RWPE1 (cell line): ENCODE data around the gene PM20D1.
A peak's percentile ranks its signal among the peaks of the same experiment; 100 is the strongest.

Experiments used
- CTCF ChIA-PET: fragments of 350-600 bp; sonication (Branson Sonifier 250); formaldehyde crosslinking; extraction: SDS; loops from one replicate; lab custom pipeline; 2021; lab: Yijun Ruan, JAX
- POLR2A ChIA-PET: fragments of 400-600 bp; formaldehyde crosslinking; extraction: SDS; loops from one replicate; lab custom pipeline; 2020; ENCODE audit warnings: antibody characterized with exemption; ENCODE audit not compliant: low non-redundant PET; lab: Yijun Ruan, JAX
- DNase-seq: peaks from one replicate; pipeline ENCODE4 v3.0.0; 2012; ENCODE audit warnings: low spot score
- H3K27ac ChIP-seq: fragments of 450-650 bp; 2 replicates; pipeline ENCODE4 v1.5.1; 2017
- TF ChIP-seq, protein P1 (sequence below): fragments of 450-650 bp; conservative IDR thresholded peaks from 2 replicates; pipeline ENCODE4 v1.5.1; 2017; ENCODE audit warnings: low read depth, mild to moderate bottlenecking

Gene PM20D1

DNA sequence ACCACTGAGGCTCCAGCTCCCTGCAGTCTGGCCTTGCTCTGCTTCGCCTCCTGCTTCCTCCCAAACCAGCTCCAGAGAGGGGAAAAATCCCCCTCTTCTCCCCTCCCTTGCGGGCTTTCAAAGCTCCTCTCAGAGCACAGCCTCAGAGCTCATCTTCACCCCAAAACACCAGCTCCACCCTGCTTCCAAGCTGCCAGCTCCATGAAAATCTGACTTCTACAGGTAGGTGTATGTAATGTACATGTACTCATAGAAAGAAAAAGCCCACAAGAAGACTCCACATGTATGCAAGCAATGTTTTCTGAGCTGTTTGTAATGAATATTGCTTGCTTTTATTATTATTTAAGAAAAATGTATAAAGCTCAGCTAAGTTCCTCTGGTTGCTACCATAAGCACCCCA lies 45.3 kb downstream of the PM20D1 start:
- TF ChIP-seq, protein P1, sequence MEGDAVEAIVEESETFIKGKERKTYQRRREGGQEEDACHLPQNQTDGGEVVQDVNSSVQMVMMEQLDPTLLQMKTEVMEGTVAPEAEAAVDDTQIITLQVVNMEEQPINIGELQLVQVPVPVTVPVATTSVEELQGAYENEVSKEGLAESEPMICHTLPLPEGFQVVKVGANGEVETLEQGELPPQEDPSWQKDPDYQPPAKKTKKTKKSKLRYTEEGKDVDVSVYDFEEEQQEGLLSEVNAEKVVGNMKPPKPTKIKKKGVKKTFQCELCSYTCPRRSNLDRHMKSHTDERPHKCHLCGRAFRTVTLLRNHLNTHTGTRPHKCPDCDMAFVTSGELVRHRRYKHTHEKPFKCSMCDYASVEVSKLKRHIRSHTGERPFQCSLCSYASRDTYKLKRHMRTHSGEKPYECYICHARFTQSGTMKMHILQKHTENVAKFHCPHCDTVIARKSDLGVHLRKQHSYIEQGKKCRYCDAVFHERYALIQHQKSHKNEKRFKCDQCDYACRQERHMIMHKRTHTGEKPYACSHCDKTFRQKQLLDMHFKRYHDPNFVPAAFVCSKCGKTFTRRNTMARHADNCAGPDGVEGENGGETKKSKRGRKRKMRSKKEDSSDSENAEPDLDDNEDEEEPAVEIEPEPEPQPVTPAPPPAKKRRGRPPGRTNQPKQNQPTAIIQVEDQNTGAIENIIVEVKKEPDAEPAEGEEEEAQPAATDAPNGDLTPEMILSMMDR: no peak
- ChIA-PET CTCF (interaction anchor here (1.3 to 2.7 kb wide), 3 partner anchors 10 to 173 kb away, joined by 6 to 10 read pairs (median 9); no protein-coding TSS in a partner anchor), POLR2A (no interaction called here)
- DNase-seq: no peak
- no peak overlapping the region for H3K27ac ChIP-seq

DNA sequence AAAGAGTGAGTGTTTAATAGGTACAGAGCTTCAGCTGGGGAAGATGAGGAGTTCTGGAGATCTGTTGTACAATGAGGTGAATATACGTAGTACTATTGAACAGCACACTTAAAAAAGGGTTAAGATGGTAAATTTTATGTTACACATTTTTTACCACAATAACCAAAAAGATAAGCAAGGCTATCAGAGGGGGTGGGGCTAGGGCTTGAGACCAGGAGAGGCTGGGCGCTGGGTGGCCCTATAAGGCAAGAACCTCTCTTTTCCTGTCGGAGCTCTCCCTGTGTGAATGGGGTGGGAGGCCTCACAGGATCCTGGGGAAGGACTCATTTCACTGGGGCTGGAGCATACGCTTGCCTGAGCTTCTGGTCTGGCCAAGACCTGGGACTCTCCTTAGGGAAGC lies 45.9 kb downstream of the PM20D1 start:
- H3K27ac ChIP-seq: no peak overlapping the region
- TF ChIP-seq, protein P1: no peak
- no peak for DNase-seq
- ChIA-PET POLR2A (no interaction called here), CTCF (interaction anchor here (1.3 to 2.7 kb wide), 3 partner anchors 9 to 173 kb away, joined by 6 to 10 read pairs (median 9); no protein-coding TSS in a partner anchor)

DNA sequence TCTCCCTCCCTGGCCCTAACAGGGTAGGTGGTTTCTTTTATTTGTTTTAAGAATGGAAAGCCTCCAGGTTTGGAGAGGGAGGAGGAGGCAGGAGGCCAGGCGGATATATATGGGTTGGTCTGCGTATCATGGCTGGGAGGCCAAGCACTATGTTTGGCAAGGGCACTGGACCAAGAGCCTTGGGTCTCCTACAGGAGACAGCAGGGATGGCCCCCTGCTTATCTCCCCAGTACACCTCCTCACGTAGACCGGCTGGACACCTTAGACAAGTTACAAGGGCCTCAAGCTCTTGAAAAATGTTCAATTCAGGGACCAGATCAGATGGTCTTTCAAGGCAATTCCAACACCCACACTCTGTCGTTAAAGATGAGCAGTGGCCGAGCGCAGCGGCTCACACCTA lies 47.9 kb downstream of the PM20D1 start:
- DNase-seq: no peak
- CTCF ChIA-PET: interaction anchor here (0.9 to 1.9 kb wide), 3 partner anchors 10 to 175 kb away, joined by 3 to 6 read pairs (median 3); no protein-coding TSS in a partner anchor
- POLR2A ChIA-PET: no interaction called here
- TF ChIP-seq, protein P1: no peak
- no peak overlapping the region for H3K27ac ChIP-seq

DNA sequence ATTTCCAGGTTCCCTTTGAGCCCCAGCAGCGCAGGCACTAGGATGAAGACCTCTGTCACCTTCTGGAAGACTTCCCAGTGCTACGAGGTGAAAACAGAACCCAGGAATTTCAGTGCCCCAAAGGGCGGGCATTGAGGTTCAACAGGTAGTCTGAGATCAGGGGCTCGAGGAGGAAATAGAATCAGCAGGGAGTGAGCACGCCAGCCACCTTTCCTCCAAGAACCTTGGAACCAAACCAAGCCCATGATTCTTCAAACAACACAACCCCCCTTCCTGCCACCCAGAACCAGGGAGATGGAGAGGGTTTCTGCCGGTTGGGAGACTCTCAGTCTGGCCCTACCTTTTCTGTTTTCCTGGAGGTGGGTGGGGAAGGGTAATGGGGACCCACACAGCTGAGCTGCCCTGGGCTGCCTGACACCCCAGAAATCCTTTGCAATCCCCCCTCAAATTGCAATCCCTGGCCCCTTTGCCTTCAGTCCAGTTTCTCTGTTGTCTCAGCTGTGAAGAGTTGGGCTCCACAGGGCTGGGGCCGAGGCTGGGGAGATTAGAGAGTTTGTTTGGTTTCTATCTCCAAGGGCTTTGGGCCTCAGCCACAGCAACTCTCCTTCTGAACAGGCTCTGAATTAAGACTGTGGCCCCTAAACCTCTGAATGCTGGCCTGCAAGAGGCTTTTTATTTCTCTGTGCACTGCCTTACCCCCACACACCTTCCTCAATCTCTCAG lies 48.8 kb downstream of the PM20D1 start:
- ChIA-PET POLR2A (no interaction called here), CTCF (interaction anchor here (0.8 to 1.9 kb wide), 4 partner anchors 9 to 176 kb away, joined by 3 to 6 read pairs (median 3); no protein-coding TSS in a partner anchor)
- no peak for DNase-seq
- H3K27ac ChIP-seq: no peak overlapping the region
- TF ChIP-seq, protein P1: no peak

DNA sequence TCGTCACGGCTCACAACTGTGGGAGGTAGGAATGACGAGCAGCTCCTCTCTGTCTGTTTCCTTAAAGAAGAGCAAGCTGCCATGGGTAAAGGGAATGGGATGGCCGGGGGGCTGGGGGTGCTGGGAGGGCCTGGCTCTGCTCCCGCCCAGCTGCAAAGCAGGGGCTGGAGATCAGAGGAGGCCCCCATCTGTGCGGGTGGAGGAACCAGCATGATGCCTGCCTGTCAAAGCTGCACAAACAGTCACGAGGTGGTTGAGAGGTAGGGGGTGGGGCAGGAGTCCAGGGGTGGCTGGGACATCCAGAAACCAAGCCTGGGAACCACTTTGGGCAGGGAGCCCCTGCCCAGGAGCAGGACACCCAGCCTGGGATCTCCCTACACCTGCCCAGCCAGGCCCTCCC lies 49.5 kb downstream of the PM20D1 start:
- H3K27ac ChIP-seq: no peak overlapping the region
- POLR2A ChIA-PET: interaction anchor here (0.6 kb wide), 1 partner anchor 13 kb away, joined by 3 read pairs; the partner anchor contains the start of gene SLC41A1
- no peak for DNase-seq
- TF ChIP-seq, protein P1: no peak
- CTCF ChIA-PET: interaction anchor here (0.8 to 1.4 kb wide), 3 partner anchors 9 to 177 kb away, joined by 3 to 8 read pairs (median 7); no protein-coding TSS in a partner anchor

DNA sequence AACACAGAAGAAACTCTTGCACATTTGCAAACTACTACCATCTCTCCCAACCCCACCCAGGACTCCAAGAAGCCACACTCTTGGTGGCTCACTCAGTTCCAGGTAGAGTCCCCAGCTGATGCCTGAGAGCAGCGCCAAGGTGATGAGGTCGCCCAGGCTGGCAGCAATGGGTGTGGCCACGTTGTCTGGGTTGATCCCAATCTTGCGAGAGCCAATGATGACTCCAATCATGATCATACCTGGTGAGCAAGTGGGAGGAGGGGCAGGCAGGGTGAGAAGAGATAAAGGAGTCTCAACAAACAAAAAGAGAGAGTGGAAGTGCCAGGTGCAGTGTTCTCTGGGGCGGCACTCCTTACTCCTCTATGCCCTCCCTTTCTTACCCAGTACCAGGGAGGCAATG lies 51.4 kb downstream of the PM20D1 start:
- ChIA-PET CTCF (interaction anchor here (0.5 to 1.6 kb wide), 4 partner anchors 14 to 297 kb away, joined by 4 to 6 read pairs (median 4); no protein-coding TSS in a partner anchor), POLR2A (no interaction called here)
- H3K27ac ChIP-seq: no peak overlapping the region
- TF ChIP-seq, protein P1: no peak
- DNase-seq: peak; percentile 81
